ENCODE measurements around the gene VWCE. TPM values are rescaled to one million over a fixed set of nuclear protein-coding genes. Genes with fewer than 3 reads are reported as not detected.
"Not testable (repeated sequence)": the region's sequence is repeated elsewhere in the genome, so short reads cannot be mapped to it uniquely, and the experiment has no call there.

VWCE gene
- total RNA-seq, 1 donor from 2014 or later: 5.1 TPM

DNA sequence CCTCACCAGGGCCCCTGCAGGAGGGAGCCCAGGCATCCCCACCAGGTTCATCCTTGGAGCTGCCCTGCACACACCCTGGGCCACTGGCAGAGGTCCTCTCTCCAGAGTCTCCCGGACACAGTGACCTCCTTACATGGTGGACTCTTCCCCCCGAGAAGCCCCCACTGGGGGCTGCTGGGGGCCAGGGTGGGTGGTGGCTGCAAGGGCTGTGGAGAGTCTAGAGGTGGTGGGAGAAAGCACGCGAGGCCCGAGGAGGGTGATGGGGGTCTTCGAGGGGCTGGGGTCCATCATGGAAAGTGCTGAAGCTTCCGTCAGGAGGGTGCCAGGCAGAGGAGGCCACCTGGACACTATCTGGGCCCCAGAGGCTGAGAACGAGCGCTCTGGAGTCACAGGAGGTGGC, 36.6 kb downstream of the VWCE start:
- no peaks in the 10 kb centered on the region for H3K9me3 Mint-ChIP-seq
- Histone ChIP-seq H3K27me3 (no peaks in the 10 kb centered on the region), H3K27ac (no peak overlapping the region), H3K9ac (no peak overlapping the region), H3K4me3 (no peak overlapping the region), H3F3A (ENCODE audit: low read depth) (no peaks in the 10 kb centered on the region), H3K36me3 (no peaks in the 10 kb centered on the region), H3K79me2 (ENCODE audit: low read depth) (no peaks in the 10 kb centered on the region), H3K9me3 (ENCODE audit: low read depth) (no peaks in the 10 kb centered on the region), H3K4me1 (no peaks in the 10 kb centered on the region), H3K4me2 (no peak overlapping the region), H4K20me1 (ENCODE audit: low read depth) (no peaks in the 10 kb centered on the region), H2AFZ (replicated peaks) (no peak overlapping the region)
- TF ChIP-seq, protein P1, sequence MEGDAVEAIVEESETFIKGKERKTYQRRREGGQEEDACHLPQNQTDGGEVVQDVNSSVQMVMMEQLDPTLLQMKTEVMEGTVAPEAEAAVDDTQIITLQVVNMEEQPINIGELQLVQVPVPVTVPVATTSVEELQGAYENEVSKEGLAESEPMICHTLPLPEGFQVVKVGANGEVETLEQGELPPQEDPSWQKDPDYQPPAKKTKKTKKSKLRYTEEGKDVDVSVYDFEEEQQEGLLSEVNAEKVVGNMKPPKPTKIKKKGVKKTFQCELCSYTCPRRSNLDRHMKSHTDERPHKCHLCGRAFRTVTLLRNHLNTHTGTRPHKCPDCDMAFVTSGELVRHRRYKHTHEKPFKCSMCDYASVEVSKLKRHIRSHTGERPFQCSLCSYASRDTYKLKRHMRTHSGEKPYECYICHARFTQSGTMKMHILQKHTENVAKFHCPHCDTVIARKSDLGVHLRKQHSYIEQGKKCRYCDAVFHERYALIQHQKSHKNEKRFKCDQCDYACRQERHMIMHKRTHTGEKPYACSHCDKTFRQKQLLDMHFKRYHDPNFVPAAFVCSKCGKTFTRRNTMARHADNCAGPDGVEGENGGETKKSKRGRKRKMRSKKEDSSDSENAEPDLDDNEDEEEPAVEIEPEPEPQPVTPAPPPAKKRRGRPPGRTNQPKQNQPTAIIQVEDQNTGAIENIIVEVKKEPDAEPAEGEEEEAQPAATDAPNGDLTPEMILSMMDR (IDR thresholded peaks at IDR 0.05): no peak
- no peak for TF ChIP-seq EZH2 (IDR thresholded peaks at IDR 0.05)
- TF ChIP-seq EZH2phosphoT487 (IDR thresholded peaks at IDR 0.05): no peak
- no peak for DNase-seq (ENCODE audit: low spot score)
- no peaks in the 10 kb centered on the region for H3K36me3 Mint-ChIP-seq
- no peaks in the 10 kb centered on the region for H3K4me1 Mint-ChIP-seq
- H3K4me3 Mint-ChIP-seq: no peak overlapping the region
- no peak overlapping the region for H3K27ac Mint-ChIP-seq
- peaks cover 2% of the 10 kb centered on the region for H3K27me3 Mint-ChIP-seq (ENCODE audit: insufficient read depth, low read depth)

DNA sequence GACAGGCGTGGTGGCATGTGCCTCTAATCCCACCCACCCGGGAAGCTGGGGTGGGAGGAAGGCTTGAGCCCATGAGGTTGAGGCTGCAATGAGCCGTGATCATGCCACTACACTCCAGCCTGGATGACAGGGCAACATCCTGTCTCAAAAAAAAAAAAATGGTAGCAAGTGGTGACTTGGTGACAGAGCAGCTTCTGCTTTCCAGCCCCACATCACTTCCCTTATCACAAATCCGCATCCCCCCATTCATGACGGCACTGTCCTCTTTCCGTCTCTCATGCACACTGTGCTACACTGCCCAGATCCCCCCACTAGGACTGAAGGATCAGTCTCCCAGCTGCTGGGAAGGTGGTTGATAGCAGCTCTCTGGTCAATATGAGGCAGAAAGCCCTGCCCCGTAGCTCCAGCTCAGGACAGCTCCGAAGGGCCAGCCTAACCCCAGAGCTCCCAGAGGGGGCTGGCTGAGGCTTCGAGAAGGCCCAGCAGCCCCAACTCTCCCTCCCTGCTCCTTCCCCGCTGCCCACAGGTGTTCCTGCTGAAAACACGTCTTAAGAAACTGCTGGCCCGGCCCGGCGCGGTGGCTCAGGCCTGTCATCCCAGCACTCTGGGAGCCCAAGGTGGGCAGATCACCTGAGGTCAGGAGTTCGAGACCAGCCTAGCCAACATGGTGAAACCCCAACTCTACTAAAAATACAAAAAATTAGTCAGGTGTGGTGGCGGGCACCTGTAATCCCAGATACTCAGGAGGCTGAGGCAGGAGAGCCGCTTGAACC, 38.2 kb downstream of the VWCE start:
- no peaks in the 10 kb centered on the region for H3K9me3 Mint-ChIP-seq
- Histone ChIP-seq H3K9me3 (ENCODE audit: low read depth) (no peaks in the 10 kb centered on the region), H3K27me3 (no peaks in the 10 kb centered on the region), H4K20me1 (ENCODE audit: low read depth) (no peaks in the 10 kb centered on the region), H3K4me3 (no peak overlapping the region), H3K4me1 (no peaks in the 10 kb centered on the region), H3K36me3 (no peaks in the 10 kb centered on the region), H3K9ac (no peak overlapping the region), H3F3A (ENCODE audit: low read depth) (no peaks in the 10 kb centered on the region), H3K79me2 (ENCODE audit: low read depth) (no peaks in the 10 kb centered on the region), H3K27ac (no peak overlapping the region), H3K4me2 (no peak overlapping the region), H2AFZ (replicated peaks) (no peak overlapping the region)
- H3K27ac Mint-ChIP-seq: no peak overlapping the region
- H3K27me3 Mint-ChIP-seq (ENCODE audit: insufficient read depth, low read depth): peaks cover 4% of the 10 kb centered on the region
- no peaks in the 10 kb centered on the region for H3K36me3 Mint-ChIP-seq
- TF ChIP-seq EZH2phosphoT487 (IDR thresholded peaks at IDR 0.05) (no peak), EZH2 (IDR thresholded peaks at IDR 0.05) (no peak)
- TF ChIP-seq, protein P1 (IDR thresholded peaks at IDR 0.05): no peak
- H3K4me1 Mint-ChIP-seq: peaks cover 3% of the 10 kb centered on the region
- DNase-seq (ENCODE audit: low spot score): no peak
- H3K4me3 Mint-ChIP-seq: no peak overlapping the region

DNA sequence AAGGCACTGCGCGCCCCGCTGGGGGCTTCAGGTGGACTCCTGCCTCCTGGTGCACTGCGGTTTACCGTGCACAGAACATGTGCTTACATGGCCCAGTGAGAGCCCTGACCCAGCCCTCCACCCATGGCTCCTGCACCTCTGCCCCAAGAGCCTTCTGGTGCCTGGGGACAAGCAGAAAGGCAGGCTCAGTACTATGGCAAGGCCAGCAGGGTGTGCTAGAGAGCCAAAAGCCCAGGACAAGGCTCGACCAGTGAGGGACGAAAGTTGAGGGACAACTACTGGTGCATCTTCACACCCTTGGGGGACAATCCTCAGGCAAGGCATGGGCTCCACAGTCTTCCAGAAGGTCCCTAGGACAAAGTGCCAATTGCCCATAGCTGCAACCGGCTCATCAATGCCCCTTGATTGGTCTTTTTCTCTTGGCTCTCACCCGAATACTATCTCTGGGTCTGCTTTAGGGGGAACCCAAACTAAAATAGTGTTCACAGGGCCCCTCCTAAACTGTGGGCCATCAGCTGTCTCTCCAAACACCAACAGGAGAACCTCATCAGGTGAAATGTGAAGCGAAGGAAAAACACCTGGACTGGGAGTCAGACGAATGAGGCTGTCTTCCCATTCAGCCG, 40.6 kb downstream of the VWCE start:
- no peaks in the 10 kb centered on the region for H3F3A ChIP-seq (ENCODE audit: low read depth)
- H3K4me3 ChIP-seq: no peak overlapping the region
- peak; percentile 72 for DNase-seq (ENCODE audit: low spot score)
- no peaks in the 10 kb centered on the region for H3K9me3 ChIP-seq (ENCODE audit: low read depth)
- no peaks in the 10 kb centered on the region for H3K27me3 ChIP-seq
- H3K27ac Mint-ChIP-seq: no peak overlapping the region
- H3K4me1 Mint-ChIP-seq: peaks cover 14% of the 10 kb centered on the region
- H3K4me2 ChIP-seq: no peak overlapping the region
- H3K79me2 ChIP-seq (ENCODE audit: low read depth): no peaks in the 10 kb centered on the region
- H2AFZ ChIP-seq (replicated peaks): peak overlapping the region; percentile 86
- no peaks in the 10 kb centered on the region for H3K9me3 Mint-ChIP-seq
- H3K9ac ChIP-seq: no peak overlapping the region
- H4K20me1 ChIP-seq (ENCODE audit: low read depth): no peaks in the 10 kb centered on the region
- H3K36me3 ChIP-seq: no peaks in the 10 kb centered on the region
- peaks cover 4% of the 10 kb centered on the region for H3K27me3 Mint-ChIP-seq (ENCODE audit: insufficient read depth, low read depth)
- no peak overlapping the region for H3K27ac ChIP-seq
- TF ChIP-seq EZH2phosphoT487 (IDR thresholded peaks at IDR 0.05): no peak
- TF ChIP-seq, protein P1 (IDR thresholded peaks at IDR 0.05): peak; percentile 79
- H3K36me3 Mint-ChIP-seq: no peaks in the 10 kb centered on the region
- H3K4me3 Mint-ChIP-seq: no peak overlapping the region
- H3K4me1 ChIP-seq: no peaks in the 10 kb centered on the region

DNA sequence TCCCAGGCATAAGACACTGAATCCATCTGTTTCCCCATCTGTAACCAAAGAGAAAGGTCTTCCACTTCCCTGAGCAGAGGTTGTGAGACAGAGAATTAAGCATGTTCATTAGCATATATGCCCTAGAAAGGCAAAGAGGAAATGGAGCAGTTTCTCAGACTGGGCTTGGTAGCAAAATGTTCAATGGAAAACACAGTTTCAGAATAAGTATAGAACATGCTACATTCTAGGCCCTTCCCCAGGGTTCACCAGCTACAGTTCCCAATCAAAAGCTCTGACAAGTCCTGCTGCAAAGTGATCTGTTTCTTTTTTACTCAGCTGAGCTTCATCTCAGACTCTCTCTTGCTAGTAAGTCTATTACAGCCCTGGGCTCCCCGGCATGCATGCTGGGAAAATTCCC, 42.8 kb downstream of the VWCE start:
- not testable (repeated sequence) for H4K20me1 ChIP-seq (ENCODE audit: low read depth); H2AFZ ChIP-seq (replicated peaks); H3K4me2 ChIP-seq; DNase-seq (ENCODE audit: low spot score); H3K4me3 Mint-ChIP-seq; H3K9me3 ChIP-seq (ENCODE audit: low read depth); H3K79me2 ChIP-seq (ENCODE audit: low read depth); H3K4me3 ChIP-seq; H3K27ac ChIP-seq; H3K27ac Mint-ChIP-seq; H3K27me3 ChIP-seq; H3K36me3 ChIP-seq; H3K9me3 Mint-ChIP-seq; H3K27me3 Mint-ChIP-seq (ENCODE audit: insufficient read depth, low read depth); H3K9ac ChIP-seq; H3F3A ChIP-seq (ENCODE audit: low read depth); H3K36me3 Mint-ChIP-seq; H3K4me1 ChIP-seq
- peaks cover 14% of the 10 kb centered on the region for H3K4me1 Mint-ChIP-seq

DNA sequence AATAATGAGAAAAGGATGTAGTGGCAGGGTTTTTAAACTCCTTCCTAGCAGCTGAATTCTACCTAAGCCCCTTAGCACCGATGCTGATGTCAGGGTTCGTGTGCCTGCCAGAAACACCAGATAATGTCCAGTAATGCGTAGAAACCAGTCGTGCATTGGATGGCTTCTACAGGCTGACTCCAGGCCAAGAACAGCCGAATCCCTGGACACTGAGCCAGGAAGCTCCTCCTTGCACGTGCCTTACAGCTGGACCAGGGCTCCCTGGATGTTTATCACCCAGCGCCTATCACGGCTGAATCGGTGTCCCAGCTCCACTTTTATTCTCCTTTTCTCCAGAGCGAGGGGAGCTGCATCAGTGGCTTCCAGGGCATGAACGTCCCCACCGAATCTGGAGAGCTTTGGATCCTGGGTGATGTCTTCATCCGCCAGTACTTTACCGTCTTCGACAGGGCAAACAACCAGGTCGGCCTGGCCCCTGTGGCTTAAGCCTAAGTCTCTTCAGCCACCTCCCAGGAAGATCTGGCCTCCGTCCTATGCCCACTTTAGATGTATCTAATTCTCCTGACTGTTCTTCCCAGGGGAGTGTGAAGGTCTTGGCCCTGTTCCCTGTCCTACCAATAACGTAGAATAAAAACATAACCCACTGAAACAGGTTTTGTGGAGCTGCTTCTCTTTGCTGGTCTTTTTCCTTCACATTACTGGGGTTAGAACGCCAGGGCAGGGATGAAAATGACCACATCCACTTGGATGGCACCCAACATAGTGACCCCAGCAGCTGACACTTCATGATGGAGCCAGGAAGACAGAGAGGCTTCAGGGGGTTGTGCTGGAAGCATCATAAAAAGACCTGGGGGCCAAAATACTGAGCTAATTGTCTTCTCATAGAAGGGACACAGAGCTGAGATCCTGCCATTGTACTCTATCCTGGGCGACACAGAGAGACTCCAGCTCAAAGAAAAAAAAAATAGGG, 44.0 kb downstream of the VWCE start:
- not testable (repeated sequence) for H3K27ac ChIP-seq; H3K4me2 ChIP-seq; H3K9me3 ChIP-seq (ENCODE audit: low read depth); H3K4me3 Mint-ChIP-seq; H3K27me3 Mint-ChIP-seq (ENCODE audit: insufficient read depth, low read depth); H3K36me3 Mint-ChIP-seq; H3K27me3 ChIP-seq; H4K20me1 ChIP-seq (ENCODE audit: low read depth); H3K27ac Mint-ChIP-seq; H3F3A ChIP-seq (ENCODE audit: low read depth); H3K9ac ChIP-seq; H3K36me3 ChIP-seq; H3K4me3 ChIP-seq; H3K9me3 Mint-ChIP-seq; H3K79me2 ChIP-seq (ENCODE audit: low read depth); H3K4me1 ChIP-seq; DNase-seq (ENCODE audit: low spot score); H2AFZ ChIP-seq (replicated peaks)
- peaks cover 17% of the 10 kb centered on the region for H3K4me1 Mint-ChIP-seq
